ENCODE data around the gene RXRA. TPM values are rescaled to one million over a fixed set of nuclear protein-coding genes. Genes with fewer than 3 reads are reported as not detected.

The RXRA gene
- total and polyA plus RNA-seq, 2 of the 13 experiments (the other 11 are each of a cell fraction or from before 2014, with no cell fraction given) = 18.9 to 29.2 TPM

- no peak for TF ChIP-seq NFIC (IDR thresholded peaks at IDR 0.05; ENCODE audit: low read length)
- TF ChIP-seq ZNF883 (CRISPR knock-in tag; IDR thresholded peaks at IDR 0.05; ENCODE audit: not compliant biosample characterization) = no peak
- no peak for TF ChIP-seq ZNF562 (CRISPR knock-in tag; IDR thresholded peaks at IDR 0.05; ENCODE audit: borderline replicate concordance)
- TF ChIP-seq ZNF335 (CRISPR knock-in tag; IDR thresholded peaks at IDR 0.05) = no peak
- TF ChIP-seq HBP1 (CRISPR knock-in tag; IDR thresholded peaks at IDR 0.05; ENCODE audit: low read depth) = no peak
- TF ChIP-seq TOPORS (CRISPR knock-in tag; IDR thresholded peaks at IDR 0.05) = 0 out of 2 replicates have a peak, but pooled peaks have one; percentile 46
- no peak for TF ChIP-seq ZSCAN31 (CRISPR knock-in tag; IDR thresholded peaks at IDR 0.05; ENCODE audit: low read depth)
- TF ChIP-seq KLF13 (CRISPR knock-in tag; IDR thresholded peaks at IDR 0.05) = no peak
- TF ChIP-seq ARID4A (CRISPR knock-in tag; IDR thresholded peaks at IDR 0.05; ENCODE audit: borderline replicate concordance) = no peak
- peak; percentile 16 for TF ChIP-seq ASH2L (IDR thresholded peaks at IDR 0.05; ENCODE audit: insufficient read length, low read depth, low read length)
- no peak for TF ChIP-seq FOXK2 (IDR thresholded peaks at IDR 0.05)
- TF ChIP-seq MED13 (CRISPR knock-in tag; IDR thresholded peaks at IDR 0.05) = no peak
- no peak for TF ChIP-seq NONO (IDR thresholded peaks at IDR 0.05)
- TF ChIP-seq NONO (CRISPR knock-in tag; conservative IDR thresholded peaks at IDR 0.05) = 0 out of 2 replicates have a peak, but pooled peaks have one; percentile 34
- TF ChIP-seq ZBTB21 (CRISPR knock-in tag; IDR thresholded peaks at IDR 0.05) = no peak
- TF ChIP-seq BRD4 (CRISPR knock-in tag; IDR thresholded peaks at IDR 0.05) = no peak
- TF ChIP-seq ARID5B (CRISPR knock-in tag; IDR thresholded peaks at IDR 0.05) = no peak
- TF ChIP-seq ZNF773 (CRISPR knock-in tag; IDR thresholded peaks at IDR 0.05; ENCODE audit: borderline replicate concordance) = no peak
- TF ChIP-seq KDM3A (CRISPR knock-in tag; IDR thresholded peaks at IDR 0.05; ENCODE audit: low read depth) = no peak
- TF ChIP-seq ATAD3A (CRISPR knock-in tag; IDR thresholded peaks at IDR 0.05) = no peak
- TF ChIP-seq HNF4A (CRISPR knock-in tag; IDR thresholded peaks at IDR 0.05) = no peak
- no peak for TF ChIP-seq ETV5 (CRISPR knock-in tag; IDR thresholded peaks at IDR 0.05; ENCODE audit: borderline replicate concordance)
- TF ChIP-seq DMAP1 (CRISPR knock-in tag; IDR thresholded peaks at IDR 0.05) = no peak
Observed at GRCh38 chr9:134320126-134320867, 6.0 kb upstream of the RXRA start (continued).
